ENCODE results near the gene GFOD1. TPM values are rescaled to one million over a fixed set of nuclear protein-coding genes. Genes with fewer than 3 reads are reported as not detected.

The GFOD1 gene
- total RNA-seq, 1 donor from 2014 or later, result 2.2 TPM

DNA sequence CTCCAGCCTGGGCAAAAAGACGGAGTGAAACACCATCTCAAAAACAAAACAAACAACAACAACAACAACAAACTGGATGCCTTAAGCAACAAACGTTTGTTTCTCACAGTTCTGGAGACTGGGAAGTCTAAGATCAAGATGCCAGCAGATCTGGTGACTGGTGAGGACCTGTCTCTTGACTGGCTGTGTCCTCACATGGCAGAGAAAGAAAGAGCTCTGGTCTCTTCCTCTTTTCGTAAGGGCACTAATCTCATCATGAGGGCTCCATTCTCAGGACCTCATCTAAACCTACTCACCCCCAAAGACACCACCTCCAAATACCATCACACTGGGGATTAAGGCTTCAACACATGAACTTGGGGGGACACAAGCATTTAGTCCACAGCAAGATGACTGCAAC is 13.5 kb upstream of the GFOD1 start:
- no peak overlapping the region for H3K4me3 ChIP-seq (ENCODE audit: low read depth, low read length)
- TF ChIP-seq, protein P1, sequence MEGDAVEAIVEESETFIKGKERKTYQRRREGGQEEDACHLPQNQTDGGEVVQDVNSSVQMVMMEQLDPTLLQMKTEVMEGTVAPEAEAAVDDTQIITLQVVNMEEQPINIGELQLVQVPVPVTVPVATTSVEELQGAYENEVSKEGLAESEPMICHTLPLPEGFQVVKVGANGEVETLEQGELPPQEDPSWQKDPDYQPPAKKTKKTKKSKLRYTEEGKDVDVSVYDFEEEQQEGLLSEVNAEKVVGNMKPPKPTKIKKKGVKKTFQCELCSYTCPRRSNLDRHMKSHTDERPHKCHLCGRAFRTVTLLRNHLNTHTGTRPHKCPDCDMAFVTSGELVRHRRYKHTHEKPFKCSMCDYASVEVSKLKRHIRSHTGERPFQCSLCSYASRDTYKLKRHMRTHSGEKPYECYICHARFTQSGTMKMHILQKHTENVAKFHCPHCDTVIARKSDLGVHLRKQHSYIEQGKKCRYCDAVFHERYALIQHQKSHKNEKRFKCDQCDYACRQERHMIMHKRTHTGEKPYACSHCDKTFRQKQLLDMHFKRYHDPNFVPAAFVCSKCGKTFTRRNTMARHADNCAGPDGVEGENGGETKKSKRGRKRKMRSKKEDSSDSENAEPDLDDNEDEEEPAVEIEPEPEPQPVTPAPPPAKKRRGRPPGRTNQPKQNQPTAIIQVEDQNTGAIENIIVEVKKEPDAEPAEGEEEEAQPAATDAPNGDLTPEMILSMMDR (conservative IDR thresholded peaks at IDR 0.05; ENCODE audit: low read depth, low read length), result no peak
- DNase-seq (ENCODE audit: low read depth), result no peak

DNA sequence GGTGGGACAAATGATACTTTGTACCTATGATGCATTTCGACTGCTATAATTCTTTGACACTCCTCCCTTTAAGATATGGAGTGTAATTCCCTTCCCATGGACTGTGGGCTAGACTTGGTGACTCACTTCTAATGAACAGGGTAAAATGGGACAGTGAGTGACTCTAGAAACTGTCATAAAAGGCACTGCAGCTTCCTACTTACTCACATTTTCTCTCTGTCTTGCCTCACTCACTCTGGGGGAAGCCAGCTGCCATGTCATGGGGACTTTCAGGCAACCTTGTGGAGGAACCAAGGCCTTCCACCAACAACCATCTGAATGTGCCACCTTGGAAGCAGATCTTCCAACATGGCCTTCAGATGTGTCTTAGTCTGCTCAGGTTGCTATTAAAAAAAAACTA is 12.9 kb upstream of the GFOD1 start:
- no peak for DNase-seq (ENCODE audit: low read depth)
- TF ChIP-seq, protein P1 (conservative IDR thresholded peaks at IDR 0.05; ENCODE audit: low read depth, low read length), result no peak
- no peak overlapping the region for H3K4me3 ChIP-seq (ENCODE audit: low read depth, low read length)

DNA sequence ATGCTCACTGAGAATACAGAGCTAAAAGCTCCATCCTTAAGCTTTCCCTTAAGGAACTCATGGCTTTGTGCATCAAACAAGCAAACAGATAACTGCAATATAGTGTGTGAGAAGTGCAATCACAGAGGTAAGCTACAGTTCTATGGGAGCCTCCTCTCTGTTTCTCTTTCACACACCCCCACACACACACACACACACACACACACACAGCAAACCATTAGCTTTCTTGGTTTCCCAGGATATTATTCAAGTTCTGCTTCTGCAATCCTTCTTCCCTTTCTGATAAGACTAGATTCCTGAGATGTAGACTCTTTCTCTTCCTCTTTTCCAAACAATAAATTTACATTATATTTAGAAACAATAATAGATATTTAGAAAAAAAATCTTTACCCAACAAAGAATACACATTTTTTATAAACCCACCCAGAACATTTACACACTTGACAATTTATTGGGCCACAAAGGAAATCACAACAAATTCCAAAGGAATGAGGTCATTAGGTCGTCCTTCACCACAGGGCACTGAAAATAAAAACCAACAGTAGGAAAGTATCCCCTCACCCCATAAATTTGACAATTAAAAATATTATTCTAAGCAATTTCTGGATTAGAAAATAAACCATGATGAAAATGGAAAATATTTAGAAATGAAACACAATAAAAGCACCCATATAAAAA is 9.3 kb upstream of the GFOD1 start:
- TF ChIP-seq, protein P1 (conservative IDR thresholded peaks at IDR 0.05; ENCODE audit: low read depth, low read length), result no peak
- H3K4me3 ChIP-seq (ENCODE audit: low read depth, low read length), result no peak overlapping the region
- DNase-seq (ENCODE audit: low read depth), result no peak

DNA sequence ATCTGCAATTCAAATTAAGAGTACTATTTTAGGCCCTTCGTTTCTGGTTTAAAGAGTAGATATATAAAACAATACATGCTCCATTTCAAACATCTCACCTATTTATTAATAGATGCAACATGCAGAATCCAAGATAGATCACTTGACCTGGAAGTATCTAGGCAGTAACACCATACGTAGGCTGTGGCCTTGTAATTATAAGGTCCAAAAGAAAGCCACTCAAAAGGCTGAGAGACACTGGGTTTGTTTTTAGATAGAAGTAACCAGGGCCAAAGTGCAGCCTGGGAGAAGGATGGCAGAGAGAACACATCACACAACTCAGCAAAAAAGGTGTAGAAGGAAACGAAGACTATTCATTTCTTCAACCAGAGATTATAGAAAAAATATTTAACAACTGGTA is 8.4 kb upstream of the GFOD1 start:
- TF ChIP-seq, protein P1 (conservative IDR thresholded peaks at IDR 0.05; ENCODE audit: low read depth, low read length), result no peak
- DNase-seq (ENCODE audit: low read depth), result no peak
- H3K4me3 ChIP-seq (ENCODE audit: low read depth, low read length), result no peak overlapping the region

DNA sequence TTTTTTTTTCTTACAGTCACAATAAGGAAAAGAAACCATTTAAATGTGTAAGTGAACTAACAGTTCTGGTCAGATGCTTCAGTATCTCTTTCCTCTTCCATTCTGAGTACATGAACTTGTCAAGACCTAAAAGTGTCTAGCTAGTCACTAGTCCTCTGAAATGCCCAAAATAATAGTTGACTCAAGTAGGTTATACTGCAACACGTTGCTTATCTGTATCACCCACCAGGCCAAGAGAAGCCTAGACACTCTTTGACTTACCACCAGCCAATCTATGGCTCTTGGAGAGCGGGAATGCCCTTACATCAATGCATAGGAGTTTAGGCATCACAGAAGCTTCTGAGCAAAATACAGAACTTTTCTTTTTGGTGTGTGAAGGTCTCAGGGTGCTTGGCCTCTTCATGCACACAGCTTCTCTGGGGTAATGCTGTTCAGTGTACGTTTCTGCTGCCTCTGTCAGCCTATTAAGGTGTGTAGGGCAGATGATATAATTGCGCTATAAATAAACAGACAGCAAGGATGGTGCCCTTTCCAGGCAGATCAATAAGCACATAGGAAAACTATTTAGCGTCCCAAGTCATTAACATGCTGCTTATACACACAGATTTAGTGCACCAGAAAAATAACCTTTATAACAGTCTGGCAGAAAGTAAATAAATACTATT is 7.8 kb upstream of the GFOD1 start:
- DNase-seq (ENCODE audit: low read depth), result no peak
- TF ChIP-seq, protein P1 (conservative IDR thresholded peaks at IDR 0.05; ENCODE audit: low read depth, low read length), result no peak
- no peak overlapping the region for H3K4me3 ChIP-seq (ENCODE audit: low read depth, low read length)

DNA sequence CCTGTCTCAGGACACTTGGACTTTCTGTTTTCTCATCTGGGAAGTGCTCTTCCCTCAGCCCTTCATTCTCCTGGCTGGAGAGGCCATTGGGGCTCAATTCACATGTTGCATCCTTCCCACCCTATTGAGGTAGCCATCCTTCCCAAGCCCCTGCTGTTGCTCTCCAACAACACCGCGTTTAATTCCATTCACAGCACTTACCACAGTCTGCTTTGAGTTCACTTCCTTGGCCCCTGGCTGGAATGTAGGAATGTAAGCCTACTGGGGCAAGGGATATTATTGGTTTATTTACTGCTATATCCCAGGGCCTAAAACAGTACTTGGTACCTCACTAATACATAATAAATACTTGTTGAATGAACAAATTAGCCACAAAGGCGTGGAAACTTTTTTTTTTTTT is 6.7 kb upstream of the GFOD1 start:
- TF ChIP-seq, protein P1 (conservative IDR thresholded peaks at IDR 0.05; ENCODE audit: low read depth, low read length), result no peak
- H3K4me3 ChIP-seq (ENCODE audit: low read depth, low read length), result no peak overlapping the region
- DNase-seq (ENCODE audit: low read depth), result no peak

DNA sequence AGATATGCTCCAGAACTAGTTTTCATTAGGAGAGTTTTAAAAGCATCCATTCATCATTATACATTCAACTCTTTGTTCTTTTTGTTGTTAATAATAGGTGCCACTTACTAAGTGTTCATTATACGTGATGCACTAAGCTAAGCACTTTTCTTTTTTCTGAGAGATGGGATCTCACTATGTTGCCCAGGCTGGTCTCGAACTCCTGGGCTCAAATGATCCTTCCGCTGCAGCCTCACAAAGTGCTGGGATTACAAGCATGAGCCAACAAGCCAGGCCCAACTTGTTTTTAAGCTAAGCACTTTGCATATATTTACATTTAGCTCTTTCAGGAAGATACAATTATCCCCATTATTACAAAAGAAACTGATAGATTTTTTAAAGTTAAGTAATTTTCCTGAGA is 5.7 kb upstream of the GFOD1 start:
- H3K4me3 ChIP-seq (ENCODE audit: low read depth, low read length), result no peak overlapping the region
- TF ChIP-seq, protein P1 (conservative IDR thresholded peaks at IDR 0.05; ENCODE audit: low read depth, low read length), result no peak
- DNase-seq (ENCODE audit: low read depth), result no peak
